SW 1271 (cell line): Measurements from ENCODE around the gene KRTAP4-5.
A peak's percentile ranks its signal among the peaks of the same experiment; 100 is the strongest.
"Not testable (repeated sequence)": the region's sequence is repeated elsewhere in the genome, so short reads cannot be mapped to it uniquely, and the experiment has no call there.

ENCODE experiments used
- DNase-seq, 2 experiments: peaks; one replicate each; lab custom pipeline; 2025; lab: John Stamatoyannopoulos, UW

The KRTAP4-5 gene

GRCh38 chr17:41108728-41109386 is 40.8 kb downstream of the KRTAP4-5 start:
- DNase-seq = not testable (repeated sequence)

GRCh38 chr17:41107941-41108450 is 41.6 kb downstream of the KRTAP4-5 start:
- DNase-seq = no peak

- DNase-seq = not testable (repeated sequence)
Observed at GRCh38 chr17:41105347-41105746, 44.3 kb downstream of the KRTAP4-5 start, which contains the start of gene KRTAP4-9. Gene KRTAP4-9, plus strand, starts transcription at chr17:41105389. Its CDS starts 0 bp downstream, at chr17:41105389.

DNA sequence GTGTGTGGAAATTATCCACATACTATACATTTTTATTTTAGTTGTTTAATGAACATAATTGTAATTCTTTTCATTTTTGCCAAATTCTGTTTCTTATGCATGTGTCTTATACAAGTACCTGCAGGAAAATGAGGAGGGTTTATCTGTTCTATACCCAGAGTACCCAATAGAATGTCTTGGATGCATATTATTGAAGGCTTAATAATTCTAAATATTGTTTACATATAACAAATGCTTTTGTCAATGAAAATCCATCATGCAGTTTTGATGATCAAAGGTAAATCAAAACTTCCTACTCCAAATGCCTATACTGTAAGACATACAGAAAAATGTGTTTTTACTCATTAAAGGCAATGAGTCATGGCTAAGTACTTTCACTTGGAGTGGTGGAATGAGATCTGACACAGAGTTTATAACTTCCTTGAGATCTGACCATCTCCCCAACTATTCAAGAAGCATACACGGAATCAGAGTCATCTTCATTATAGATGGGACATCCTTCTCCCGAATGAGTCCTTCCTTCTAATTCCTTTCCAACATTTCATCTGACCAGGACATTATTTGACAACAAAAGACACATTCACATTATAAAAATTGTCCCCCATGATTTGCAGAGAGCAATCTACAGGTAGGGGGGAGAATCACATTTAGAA is 45.1 kb downstream of the KRTAP4-5 start:
- DNase-seq = peak; percentile 28 to 67

- no peak for DNase-seq
Observed at GRCh38 chr17:41103896-41104295, 45.7 kb downstream of the KRTAP4-5 start.

- DNase-seq = no peak
Observed at GRCh38 chr17:41101586-41102259, 47.9 kb downstream of the KRTAP4-5 start, which contains the start of gene KRTAP4-16. Gene KRTAP4-16, minus strand, starts transcription at chr17:41102209. Its CDS starts 0 bp downstream, at chr17:41102209.

- peak; percentile 55 to 59 for DNase-seq
Observed at GRCh38 chr17:41099682-41100480, 49.7 kb downstream of the KRTAP4-5 start.
